Transverse colon (tissue), 4 donors: ENCODE measurements around the gene DNAH7. TPM values are rescaled to one million over a fixed set of nuclear protein-coding genes. Genes with fewer than 3 reads are reported as not detected.

Experiments
- DNase-seq: peaks from one replicate; pipeline ENCODE4 v3.0.0-alpha.2; 2019
- H3K27ac ChIP-seq, 4 donors: fragments of 200-600 bp; sonication (generic); 2 replicates each; pipeline ENCODE4 v1.5.1; 2016 to 2018; ENCODE audit warnings: inconsistent platforms in 4 of 4
- H3K27me3 ChIP-seq: fragments of 200-600 bp; sonication (generic); 2 replicates; pipeline ENCODE4 v1.5.1; 2017; ENCODE audit warnings: inconsistent platforms
- H3K36me3 ChIP-seq, 4 donors: fragments of 200-600 bp; sonication (generic); 2 replicates each; pipeline ENCODE4 v1.5.1; 2017 to 2019; ENCODE audit warnings: inconsistent platforms in 4 of 4
- H3K4me1 ChIP-seq, 4 donors: fragments of 200-600 bp; sonication (generic); 2 replicates each; pipeline ENCODE4 v1.5.1; 2017 to 2020; ENCODE audit warnings: inconsistent platforms in 4 of 4
- H3K4me3 ChIP-seq, 4 donors: fragments of 200-600 bp; sonication (generic); 1 replicate in 1 of 4; 2 replicates in 3 of 4; pipeline versions ENCODE4 v1.5.1 to v1.6.1; 2017 to 2019; ENCODE audit warnings: inconsistent platforms in 4 of 4
- H3K9me3 ChIP-seq, 2 donors: fragments of 200-600 bp; sonication (generic); 2 replicates each; pipeline ENCODE4 v1.5.1; 2017 to 2019; ENCODE audit warnings: inconsistent platforms in 2 of 2
- EP300 ChIP-seq: sonication (generic); formaldehyde crosslinking; IDR thresholded peaks from one replicate; pipeline ENCODE4 v1.6.1; 2017; ENCODE audit warnings: antibody characterized with exemption, low read depth
- POLR2A ChIP-seq: fragments of 450-650 bp; IDR thresholded peaks from one replicate; pipeline ENCODE4 v1.6.1; 2016; ENCODE audit warnings: antibody characterized with exemption, mild to moderate bottlenecking, moderate library complexity
- POLR2AphosphoS5 ChIP-seq, 3 donors: sonication (generic); formaldehyde crosslinking; IDR thresholded peaks; one replicate each; pipeline ENCODE4 v1.6.1; 2016; ENCODE audit warnings: antibody characterized with exemption in 3 of 3
- WGBS, 2 donors: methylation state at CpG; one replicate each; pipeline ENCODE4 v1.1.5; 2018; ENCODE audit warnings: low coverage in 1 of 2; 5-methylcytosine and 5-hydroxymethylcytosine counted together
- in situ Hi-C, 4 donors: fragments of 200-750 bp; cut with MboI; loops; one replicate each; pipeline versions ENCODE4 v1.15.0 to v1.15.1; 2017; ENCODE audit warnings: low sequenced_read_pairs in 3 of 4, low pct_ligation_motif_present in 1 of 4, low pct_unique_long_range_greater_than_20kb in 1 of 4
- intact Hi-C: fragments of 100-400 bp; cut with DNase I; formaldehyde crosslinking; loops from one replicate; pipeline ENCODE4 v1.15.1; 2023; ENCODE audit warnings: low total_unique reads
- total RNA-seq, 4 donors: library from RNA; depleted of rRNA; stranded (reverse); fragments of >200 nt; gene quantifications; one replicate each; pipeline ENCODE4 v1.1.0, GENCODE V29; 2016
- TF ChIP-seq, protein P1 (sequence below), 5 experiments: fragments of 200-600 bp in 3 of 5; fragments of 450-650 bp in 2 of 5; sonication (generic) in 3 of 5; IDR thresholded peaks; 1 replicate in 2 of 5; 2 replicates in 3 of 5; pipeline ENCODE4 v1.5.1; 2016 to 2017; ENCODE audit warnings: antibody characterized with exemption in 5 of 5, inconsistent platforms in 3 of 5, mild to moderate bottlenecking in 2 of 5, moderate library complexity in 1 of 5

DNAH7 gene
- total RNA-seq, 4 donors from 2014 or later: 1.8 to 56.9 (median 8.1) TPM

DNA sequence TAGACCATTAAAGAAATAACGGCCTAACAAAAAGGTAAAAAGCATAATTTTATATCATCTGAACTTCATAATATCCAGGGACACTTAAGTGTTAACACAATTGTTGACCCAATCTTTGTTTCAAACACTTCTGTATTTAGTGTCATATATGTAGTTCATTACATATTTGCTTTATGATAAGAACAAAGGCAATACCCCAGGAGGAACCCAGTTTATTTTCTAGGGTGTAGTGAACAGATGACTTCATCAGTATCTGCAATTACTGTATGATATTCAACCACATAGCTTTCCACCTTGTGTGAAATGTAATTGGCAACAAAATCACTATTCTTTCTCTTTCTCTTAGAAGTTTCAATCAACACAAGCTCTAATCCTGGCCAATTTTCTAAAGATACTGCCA lies 233.8 kb downstream of the DNAH7 start:
- intact Hi-C loops: no loop called here
- H3K27me3 ChIP-seq: no peaks in the 10 kb centered on the region
- TF ChIP-seq POLR2A (no peak), EP300 (no peak), POLR2AphosphoS5 (IDR thresholded peaks at IDR 0.05) (no peak)
- TF ChIP-seq, protein P1, sequence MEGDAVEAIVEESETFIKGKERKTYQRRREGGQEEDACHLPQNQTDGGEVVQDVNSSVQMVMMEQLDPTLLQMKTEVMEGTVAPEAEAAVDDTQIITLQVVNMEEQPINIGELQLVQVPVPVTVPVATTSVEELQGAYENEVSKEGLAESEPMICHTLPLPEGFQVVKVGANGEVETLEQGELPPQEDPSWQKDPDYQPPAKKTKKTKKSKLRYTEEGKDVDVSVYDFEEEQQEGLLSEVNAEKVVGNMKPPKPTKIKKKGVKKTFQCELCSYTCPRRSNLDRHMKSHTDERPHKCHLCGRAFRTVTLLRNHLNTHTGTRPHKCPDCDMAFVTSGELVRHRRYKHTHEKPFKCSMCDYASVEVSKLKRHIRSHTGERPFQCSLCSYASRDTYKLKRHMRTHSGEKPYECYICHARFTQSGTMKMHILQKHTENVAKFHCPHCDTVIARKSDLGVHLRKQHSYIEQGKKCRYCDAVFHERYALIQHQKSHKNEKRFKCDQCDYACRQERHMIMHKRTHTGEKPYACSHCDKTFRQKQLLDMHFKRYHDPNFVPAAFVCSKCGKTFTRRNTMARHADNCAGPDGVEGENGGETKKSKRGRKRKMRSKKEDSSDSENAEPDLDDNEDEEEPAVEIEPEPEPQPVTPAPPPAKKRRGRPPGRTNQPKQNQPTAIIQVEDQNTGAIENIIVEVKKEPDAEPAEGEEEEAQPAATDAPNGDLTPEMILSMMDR (IDR thresholded peaks at IDR 0.05): no peak
- no peak for DNase-seq
- in situ Hi-C loops: no loop called here
- no peak overlapping the region for H3K4me3 ChIP-seq
- H3K27ac ChIP-seq: no peak overlapping the region
- H3K9me3 ChIP-seq: no peaks in the 10 kb centered on the region
- 53 to 62% methylated on average over 1 of the region's 1 CpG for WGBS, 2 donors
- H3K4me1 ChIP-seq: no peaks in the 10 kb centered on the region
- no peaks in the 10 kb centered on the region for H3K36me3 ChIP-seq

DNA sequence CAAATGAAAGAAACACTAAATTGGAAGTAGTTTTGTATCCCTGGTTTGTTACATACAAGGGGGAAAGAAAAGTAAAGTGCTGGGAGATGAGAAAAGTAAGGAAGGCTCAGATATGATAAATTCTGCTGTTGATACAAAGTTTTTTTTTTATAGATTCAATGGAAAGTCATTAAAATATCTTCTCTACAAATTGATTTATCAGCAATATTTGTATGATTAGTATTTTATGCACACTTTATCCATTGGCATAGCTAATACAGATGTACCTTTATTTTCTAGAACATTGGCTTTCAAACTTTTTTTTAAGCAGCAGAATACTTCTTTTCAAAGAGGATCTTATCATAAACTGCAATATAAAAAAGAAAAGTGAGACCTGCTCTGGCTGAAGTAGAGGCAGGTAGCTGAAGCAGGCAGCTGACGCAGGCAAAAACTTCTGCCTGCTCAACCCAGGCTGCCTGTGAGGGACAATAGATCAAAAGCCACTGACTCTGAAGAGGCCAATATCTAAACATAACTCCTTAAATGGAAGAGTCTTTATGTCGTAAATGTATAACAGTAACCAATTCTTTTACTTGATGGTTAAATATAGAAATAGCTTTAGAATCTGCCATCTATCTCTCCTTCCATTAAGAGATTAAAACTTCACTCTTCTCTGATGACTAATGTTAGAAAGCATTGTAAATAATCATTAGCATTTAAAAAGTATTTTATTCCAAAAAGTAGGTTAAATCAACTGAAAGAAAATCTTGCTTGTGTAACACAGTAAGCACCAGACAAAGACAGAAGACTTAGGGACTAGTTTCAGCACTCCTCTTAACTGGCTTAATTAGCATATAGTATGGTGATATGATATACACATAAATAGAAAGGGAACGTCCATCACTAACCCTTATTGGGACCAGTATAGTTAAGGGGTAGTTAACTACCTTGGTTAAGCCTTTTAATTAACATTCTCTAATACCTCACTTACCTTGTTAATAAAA lies 237.4 kb downstream of the DNAH7 start:
- Histone ChIP-seq H3K36me3 (no peaks in the 10 kb centered on the region), H3K27me3 (no peaks in the 10 kb centered on the region), H3K4me1 (no peaks in the 10 kb centered on the region), H3K9me3 (no peaks in the 10 kb centered on the region), H3K4me3 (no peak overlapping the region), H3K27ac (no peak overlapping the region)
- in situ Hi-C loops: no loop called here
- intact Hi-C loops: no loop called here
- no peak for TF ChIP-seq EP300
- TF ChIP-seq, protein P1 (IDR thresholded peaks at IDR 0.05): no peak
- TF ChIP-seq POLR2A: no peak
- no peak for TF ChIP-seq POLR2AphosphoS5 (IDR thresholded peaks at IDR 0.05)
- DNase-seq: no peak
- 32 to 52% methylated on average over 3 of the region's 3 CpGs for WGBS, 2 donors

DNA sequence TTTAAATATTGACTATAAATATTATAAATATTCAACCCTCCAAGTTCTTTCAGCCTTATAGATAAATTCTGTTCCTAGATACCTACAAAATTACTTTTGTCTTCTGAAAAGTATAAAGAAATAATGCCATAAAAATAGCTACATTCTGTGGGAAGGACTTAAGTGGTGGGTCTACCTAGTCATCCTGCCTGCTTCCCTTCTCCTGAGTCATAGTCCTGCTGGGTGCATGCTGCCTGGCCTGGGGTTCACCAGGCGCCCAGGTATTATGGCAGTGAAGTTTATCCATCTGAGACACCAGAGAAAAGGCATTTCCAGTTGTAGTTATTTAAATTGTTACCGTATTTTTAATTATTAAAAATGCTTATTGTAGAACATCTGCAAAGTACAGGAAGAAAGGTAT lies 244.2 kb downstream of the DNAH7 start:
- intact Hi-C loops: no loop called here
- Histone ChIP-seq H3K36me3 (no peaks in the 10 kb centered on the region), H3K9me3 (no peaks in the 10 kb centered on the region), H3K4me1 (no peaks in the 10 kb centered on the region), H3K4me3 (no peak overlapping the region), H3K27me3 (no peaks in the 10 kb centered on the region), H3K27ac (no peak overlapping the region)
- WGBS, 2 donors: 89 to 91% methylated on average over 2 of the region's 2 CpGs
- TF ChIP-seq, protein P1 (IDR thresholded peaks at IDR 0.05): no peak
- TF ChIP-seq POLR2A: no peak
- no peak for DNase-seq
- in situ Hi-C loops: no loop called here

DNA sequence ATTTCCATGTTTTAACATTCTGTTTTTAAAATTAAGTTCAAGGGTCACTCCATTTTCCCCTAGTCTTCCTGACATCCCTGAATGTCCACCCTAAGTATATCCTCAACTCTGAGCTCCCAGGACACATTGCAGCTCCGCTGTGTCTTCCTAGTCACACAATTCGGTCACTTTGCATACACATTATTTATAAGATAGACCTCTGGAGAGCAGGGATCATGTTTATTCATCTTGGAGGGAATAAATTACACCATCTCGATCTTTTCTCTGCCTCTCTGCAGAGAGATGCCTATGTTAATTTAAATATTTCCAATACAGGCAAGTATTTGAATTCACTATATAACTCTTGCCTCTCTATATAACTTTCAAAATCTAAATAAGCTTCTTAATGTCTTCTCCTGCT lies 245.4 kb downstream of the DNAH7 start:
- intact Hi-C loops: no loop called here
- Histone ChIP-seq H3K27me3 (no peaks in the 10 kb centered on the region), H3K4me3 (no peak overlapping the region), H3K36me3 (no peaks in the 10 kb centered on the region), H3K27ac (no peak overlapping the region), H3K4me1 (peaks cover 0 to 3% (median 1%) of the 10 kb centered on the region in 4 donors), H3K9me3 (no peaks in the 10 kb centered on the region)
- no peak for DNase-seq
- no peak for TF ChIP-seq POLR2A
- WGBS, 2 donors: 81 to 84% methylated on average over 3 of the region's 3 CpGs
- in situ Hi-C loops: no loop called here

DNA sequence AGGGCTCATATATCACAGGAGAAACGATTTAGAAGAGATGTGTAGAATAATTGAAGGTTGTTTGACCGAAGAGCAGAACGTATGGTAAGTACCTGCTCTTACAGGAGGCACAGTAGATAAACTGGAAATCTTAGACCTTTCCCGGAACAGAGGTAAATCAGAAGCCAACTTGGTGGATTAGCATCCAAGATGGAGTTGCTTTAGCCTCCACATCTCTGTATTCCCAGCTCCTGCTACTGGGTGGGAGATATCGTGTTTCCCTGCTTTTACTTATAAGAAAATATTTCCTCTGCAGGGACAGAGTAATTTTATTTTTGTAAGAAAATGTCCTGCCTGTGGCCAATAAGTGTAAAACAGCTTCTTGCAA lies 247.1 kb downstream of the DNAH7 start:
- Histone ChIP-seq H3K4me3 (no peak overlapping the region), H3K9me3 (no peaks in the 10 kb centered on the region), H3K36me3 (no peaks in the 10 kb centered on the region), H3K27ac (no peak overlapping the region), H3K27me3 (no peaks in the 10 kb centered on the region), H3K4me1 (peaks cover 0 to 4% (median 1%) of the 10 kb centered on the region in 4 donors)
- 75 to 81% methylated on average over 4 to 5 of the region's 5 CpGs for WGBS, 2 donors
- TF ChIP-seq POLR2A (no peak), EP300 (no peak), POLR2AphosphoS5 (IDR thresholded peaks at IDR 0.05) (no peak)
- TF ChIP-seq, protein P1 (IDR thresholded peaks at IDR 0.05): no peak
- in situ Hi-C loops: no loop called here
- intact Hi-C loops: no loop called here
- no peak for DNase-seq
